Heart left ventricle (tissue), 13 donors: ENCODE data around the gene MDFIC.

Source experiments
- CTCF ChIP-seq, 12 donors: fragments of 200-600 bp; sonication (generic) in 4 of 12; IDR thresholded peaks; one replicate each; pipeline versions ENCODE4 v1.5.0 to v1.8.0; 2018 to 2022; ENCODE audit warnings: antibody characterized with exemption in 12 of 12, mild to moderate bottlenecking in 5 of 12
- POLR2A ChIP-seq, 2 donors: fragments of 450-650 bp; IDR thresholded peaks; one replicate each; pipeline ENCODE4 v1.6.1; 2017; ENCODE audit warnings: antibody characterized with exemption in 2 of 2, mild to moderate bottlenecking in 2 of 2, moderate library complexity in 2 of 2
- donor health status: ischemic (EF 13 %, LVEDD 7.1; RV severe dilation, severe dysfunction).
- donor health status: DM: no; HTN: yes; CAD: no.
- donor health status: DM: no; HTN: no; CAD: no.
- donor health status: ischemic (EF 25% LVEDD 6.9; RV normal size, moderate dysfunction).
- donor health status: ischemic (EF 25% LVEDD 5.7; RV mildly dilated, moderate dysfunction).
- donor health status: ischemic (EF 35%, LVEDD 5.7; RV mildly dilated, moderate dysfunction).
- donor health status: nonischemic (EF 11% LVEDD 7.7; RV severe dilation, severe dysfunction).
- donor health status: DM: yes; HTN: yes; CAD: no.
- donor health status: PGD.
- donor health status: ischemic (EF 29% LVEDD 5.4; RV normal size, mild dysfunction).
- donor health status: nonischemic (EF 23%, LVEDD 6.1; RV moderate dilation, normal function).

- TF ChIP-seq CTCF (IDR thresholded peaks at IDR 0.05): no peak
- TF ChIP-seq POLR2A (IDR thresholded peaks at IDR 0.05): no peak
Measured at GRCh38 chr7:115040495-115040894, 118.6 kb downstream of the MDFIC start.
